Measurements from ENCODE around the gene RPL32.

Gene RPL32

GRCh38 chr3:12832350-12833221 lies 8.8 kb downstream of the RPL32 start:
- DNase-seq = no peak

GRCh38 chr3:12831301-12831866 lies 10.0 kb downstream of the RPL32 start:
- DNase-seq = no peak

GRCh38 chr3:12830785-12831156 lies 10.6 kb downstream of the RPL32 start:
- no peak for DNase-seq

DNA sequence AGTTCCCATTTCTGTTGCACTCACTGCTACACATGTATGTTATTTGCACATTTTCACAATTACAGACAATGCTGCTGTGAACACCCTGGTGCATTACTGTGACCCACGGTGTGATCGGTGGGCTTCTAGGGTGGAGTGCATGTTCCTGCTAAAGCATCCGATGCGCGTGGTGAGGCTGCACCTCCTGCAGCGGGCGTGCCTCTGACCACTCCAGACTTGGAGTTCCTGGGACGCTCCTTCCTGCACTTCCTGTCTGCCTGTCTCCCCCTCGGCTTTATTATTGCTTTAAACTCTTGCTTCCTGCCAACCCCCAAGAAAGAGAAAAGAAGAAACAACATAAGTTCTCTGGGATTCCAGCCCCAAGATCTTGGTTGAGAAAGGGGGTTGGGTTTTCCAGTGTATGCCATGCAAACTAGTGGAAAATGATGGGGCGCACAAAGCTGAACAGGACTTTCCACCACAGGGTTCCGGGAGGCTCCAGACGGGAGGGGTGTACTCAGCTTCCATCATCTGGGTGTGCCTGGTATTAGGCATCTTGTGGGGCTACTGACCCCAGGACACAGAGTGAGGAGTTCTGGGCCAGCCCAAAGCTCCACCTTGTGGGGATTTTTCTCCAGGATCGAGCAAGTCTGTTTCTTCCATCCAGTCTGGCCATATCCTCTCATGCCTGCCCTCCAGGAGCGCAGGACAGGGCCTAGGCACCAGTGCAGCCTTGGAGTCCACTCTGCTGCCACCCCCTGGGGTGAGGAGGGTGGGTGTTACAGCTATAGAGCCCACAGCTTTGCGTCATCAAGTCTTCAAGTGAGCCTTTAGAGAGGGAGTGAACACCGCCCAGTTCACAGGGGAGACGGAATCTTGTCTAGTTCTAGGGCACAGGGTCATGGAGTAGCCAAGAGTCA lies 11.2 kb downstream of the RPL32 start:
- no peak for DNase-seq

GRCh38 chr3:12829404-12829803 lies 12.0 kb downstream of the RPL32 start:
- no peak for DNase-seq

DNA sequence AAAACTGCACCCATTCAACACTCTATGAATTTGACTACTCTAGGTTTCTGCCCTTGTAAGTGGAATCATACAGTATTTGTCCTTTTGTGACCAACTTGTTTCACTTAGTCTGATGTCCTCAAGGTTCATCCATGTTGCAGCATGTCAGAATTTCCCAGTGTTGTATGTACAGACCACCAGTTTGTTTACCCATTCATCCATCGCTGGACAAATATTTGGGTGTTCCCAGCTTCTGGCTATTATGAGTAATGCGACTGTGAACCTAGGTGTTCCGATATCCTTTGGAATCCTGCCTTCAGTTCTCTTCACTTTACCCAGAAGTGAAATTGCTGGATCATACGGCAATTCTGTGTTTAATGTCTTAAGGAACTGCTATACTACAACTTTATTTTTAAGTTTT lies 12.6 kb downstream of the RPL32 start:
- no peak for DNase-seq

GRCh38 chr3:12825156-12825555 lies 16.2 kb downstream of the RPL32 start:
- no peak for DNase-seq

- DNase-seq = no peak
Measured at GRCh38 chr3:12824299-12824698, 17.1 kb downstream of the RPL32 start.

DNA sequence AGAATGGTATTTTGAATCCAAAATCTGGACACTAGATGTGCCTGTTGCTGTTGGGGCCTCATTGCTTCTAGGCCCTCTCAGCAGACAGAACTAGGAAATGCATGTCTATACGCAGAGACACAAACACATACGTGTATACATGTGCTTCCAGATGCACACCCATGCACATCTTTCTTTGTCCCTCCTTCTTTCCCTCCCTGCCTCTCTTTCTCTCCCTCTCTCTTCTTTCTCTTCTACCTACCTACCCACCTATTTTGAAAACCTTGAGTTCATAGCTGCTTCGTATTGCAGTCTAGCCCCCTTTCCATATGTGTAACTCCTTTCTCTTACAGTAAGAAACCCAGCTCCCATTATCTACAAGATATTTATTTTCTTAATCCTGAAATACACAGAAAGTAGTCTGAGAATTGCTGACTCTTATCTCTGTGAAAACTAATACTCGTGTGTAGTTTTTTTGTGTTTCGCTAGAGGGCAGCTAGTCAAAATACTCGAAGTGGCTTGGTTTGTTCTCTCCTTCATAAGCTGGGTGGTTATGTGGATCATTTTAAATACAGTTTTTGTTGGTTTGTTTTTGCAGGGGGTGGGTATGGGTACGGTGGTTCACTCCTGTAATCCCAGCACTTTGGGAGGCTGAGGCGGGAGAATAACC lies 18.5 kb downstream of the RPL32 start:
- DNase-seq = no peak

GRCh38 chr3:12818773-12819172 lies 22.6 kb downstream of the RPL32 start:
- no peak for DNase-seq

DNA sequence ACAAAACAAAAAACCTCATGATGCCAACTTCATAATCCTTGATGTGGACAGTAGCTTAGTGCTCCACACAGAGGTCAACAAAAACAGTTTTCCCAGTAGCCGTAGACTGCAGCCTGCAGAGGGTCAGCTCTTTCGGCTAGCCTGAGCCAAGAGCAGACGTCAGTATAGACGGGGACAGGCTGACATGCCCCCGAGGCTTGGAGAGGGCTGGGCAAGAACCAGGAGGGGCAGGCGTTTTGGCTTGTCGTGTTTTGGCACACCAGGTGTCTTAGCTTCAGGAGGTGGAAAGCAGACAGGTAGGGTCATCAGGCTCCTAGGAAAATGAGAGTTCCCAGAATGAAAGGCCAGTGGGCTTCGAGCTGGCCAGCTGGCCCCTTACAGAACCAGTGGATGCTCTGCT lies 23.1 kb downstream of the RPL32 start:
- no peak for DNase-seq

- no peak for DNase-seq
Measured at GRCh38 chr3:12817343-12817710, 24.0 kb downstream of the RPL32 start.

DNA sequence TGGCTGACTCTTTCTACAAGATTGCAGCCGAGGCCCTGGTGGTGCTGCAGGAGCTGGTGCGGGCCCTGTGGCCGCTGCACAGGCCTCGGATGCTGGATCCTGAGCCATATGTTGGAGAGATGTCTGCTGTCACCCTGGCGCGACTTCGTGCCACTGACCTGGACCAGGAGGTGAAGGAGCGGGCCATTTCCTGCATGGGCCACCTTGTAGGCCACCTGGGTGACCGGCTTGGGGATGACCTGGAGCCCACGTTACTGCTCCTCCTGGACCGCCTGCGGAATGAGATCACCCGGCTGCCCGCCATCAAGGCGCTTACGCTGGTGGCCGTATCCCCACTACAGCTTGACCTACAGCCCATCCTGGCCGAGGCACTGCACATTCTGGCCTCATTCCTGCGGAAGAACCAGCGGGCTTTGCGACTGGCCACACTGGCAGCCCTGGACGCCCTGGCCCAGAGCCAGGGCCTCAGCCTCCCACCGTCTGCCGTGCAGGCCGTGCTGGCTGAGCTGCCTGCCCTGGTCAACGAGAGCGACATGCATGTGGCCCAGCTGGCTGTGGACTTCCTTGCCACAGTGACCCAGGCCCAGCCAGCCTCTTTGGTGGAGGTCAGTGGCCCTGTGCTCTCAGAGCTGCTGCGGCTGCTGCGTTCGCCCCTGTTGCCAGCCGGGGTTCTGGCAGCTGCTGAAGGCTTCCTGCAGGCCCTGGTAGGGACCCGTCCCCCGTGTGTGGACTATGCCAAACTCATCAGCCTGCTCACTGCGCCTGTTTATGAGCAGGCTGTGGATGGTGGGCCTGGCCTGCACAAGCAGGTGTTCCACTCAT lies 24.6 kb downstream of the RPL32 start:
- DNase-seq = no peak

DNA sequence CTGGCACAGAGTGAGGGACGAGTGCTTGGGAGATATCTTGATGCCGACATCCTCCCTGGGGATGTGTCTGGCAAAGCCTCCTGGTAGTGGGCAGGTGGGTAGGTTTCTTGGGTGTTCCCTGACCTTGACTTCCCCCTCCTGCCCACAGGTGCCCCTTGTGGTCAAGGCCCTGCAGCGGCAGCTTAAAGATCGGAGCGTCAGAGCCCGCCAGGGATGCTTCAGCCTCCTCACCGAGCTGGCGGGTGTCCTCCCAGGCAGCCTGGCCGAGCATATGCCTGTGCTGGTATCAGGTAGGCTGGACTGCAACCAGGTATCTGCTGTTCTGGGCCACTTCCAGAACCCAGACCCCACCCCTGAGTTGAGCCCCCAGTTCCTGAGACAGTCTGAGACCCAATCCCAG lies 25.6 kb downstream of the RPL32 start:
- DNase-seq = no peak

GRCh38 chr3:12815078-12815477 lies 26.3 kb downstream of the RPL32 start:
- DNase-seq = no peak

- DNase-seq = no peak
Measured at GRCh38 chr3:12813967-12814366, 27.4 kb downstream of the RPL32 start.

- no peak for DNase-seq
Measured at GRCh38 chr3:12812812-12813211, 28.6 kb downstream of the RPL32 start.

DNA sequence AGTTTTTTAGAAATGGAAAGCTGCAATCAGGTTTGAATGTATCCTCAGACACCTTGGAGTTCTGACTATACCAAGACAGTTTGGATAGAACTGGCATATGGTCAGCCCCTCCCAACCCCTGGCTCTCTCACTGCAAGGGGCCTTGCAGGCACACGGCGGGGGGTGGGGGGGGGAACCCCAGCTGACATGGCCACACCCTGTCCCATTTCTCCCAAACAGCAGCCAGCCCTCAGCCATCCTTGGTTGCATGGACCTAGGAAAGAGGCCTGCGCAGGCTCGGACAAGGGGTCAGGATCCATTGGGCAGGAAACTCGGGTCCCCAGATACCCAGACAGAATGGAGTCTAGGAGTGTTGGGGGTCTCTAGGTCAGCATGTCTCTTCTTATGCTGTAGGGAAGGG lies 30.4 kb downstream of the RPL32 start:
- DNase-seq = no peak

- DNase-seq = peak; percentile 96
Measured at GRCh38 chr3:12810013-12810780, 31.2 kb downstream of the RPL32 start.

- DNase-seq = no peak
Measured at GRCh38 chr3:12809435-12809834, 31.9 kb downstream of the RPL32 start.

DNA sequence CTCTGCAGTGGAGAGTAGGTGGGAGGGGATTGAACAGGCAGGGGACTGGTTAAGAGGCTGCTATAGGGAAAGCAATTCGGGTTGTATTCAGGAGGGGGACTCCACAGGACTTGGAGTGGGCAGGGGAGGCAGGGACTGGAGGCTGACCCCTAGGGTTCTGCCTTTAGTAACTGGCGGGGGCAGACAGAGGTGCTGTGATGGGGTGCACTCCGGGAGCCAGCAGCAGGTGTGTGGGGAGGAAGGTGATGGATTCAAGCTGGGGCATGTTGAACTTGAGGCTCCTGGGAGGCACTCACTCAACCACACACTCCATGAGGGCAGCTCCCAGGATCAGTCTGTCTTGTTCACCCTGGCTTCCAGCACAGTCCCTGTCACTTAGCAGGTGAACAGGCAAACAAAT lies 32.4 kb downstream of the RPL32 start:
- no peak for DNase-seq

- no peak for DNase-seq
Measured at GRCh38 chr3:12808587-12808986, 32.8 kb downstream of the RPL32 start.
